Measurements from ENCODE around the gene RNASE9. TPM values are rescaled to one million over a fixed set of nuclear protein-coding genes. Genes with fewer than 3 reads are reported as not detected.
A peak's percentile ranks its signal among the peaks of the same experiment; 100 is the strongest.

RNASE9 gene
- total RNA-seq, 1 donor from 2014 or later = not detected

DNA sequence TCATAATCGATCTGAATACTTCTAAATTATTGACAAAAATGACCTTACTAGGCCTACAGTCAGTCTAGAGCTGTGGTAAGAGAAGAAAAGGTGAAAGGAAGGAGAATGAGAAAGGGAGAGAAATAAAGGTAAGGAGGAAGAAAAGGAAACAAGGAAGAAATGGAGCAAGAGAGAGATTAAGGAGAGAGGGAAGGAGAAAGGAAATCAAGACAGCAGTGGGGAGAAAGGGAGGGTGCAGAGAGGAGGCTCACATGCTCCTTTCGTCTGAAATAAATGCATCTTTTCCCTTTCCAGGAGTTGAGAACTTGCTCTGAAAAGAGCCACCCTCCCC lies 3.7 kb downstream of the RNASE9 start:
- Mint-ChIP-seq H3K4me3 (no peak overlapping the region), H3K27me3 (ENCODE audit: low read depth) (no peaks in the 10 kb centered on the region), H3K36me3 (no peaks in the 10 kb centered on the region), H3K9me3 (no peaks in the 10 kb centered on the region), H3K4me1 (peaks cover 24% of the 10 kb centered on the region), H3K27ac (peak overlapping the region; percentile 10)
- no peak for DNase-seq (ENCODE audit: low spot score in 2 of 2, unreplicated experiment in 2 of 2)
- TF ChIP-seq CTCF (IDR thresholded peaks at IDR 0.05; ENCODE audit: unreplicated experiment) = no peak

- peaks cover 24% of the 10 kb centered on the region for H3K4me1 Mint-ChIP-seq
- no peak overlapping the region for H3K4me3 Mint-ChIP-seq
- no peaks in the 10 kb centered on the region for H3K9me3 Mint-ChIP-seq
- no peak for DNase-seq (ENCODE audit: low spot score in 2 of 2, unreplicated experiment in 2 of 2)
- peak overlapping the region; percentile 10 for H3K27ac Mint-ChIP-seq
- no peaks in the 10 kb centered on the region for H3K27me3 Mint-ChIP-seq (ENCODE audit: low read depth)
- TF ChIP-seq CTCF (IDR thresholded peaks at IDR 0.05; ENCODE audit: unreplicated experiment) = no peak
- H3K36me3 Mint-ChIP-seq = no peaks in the 10 kb centered on the region
These were observed 4.2 kb downstream of the RNASE9 start for GRCh38 chr14:20556500-20557211.

DNA sequence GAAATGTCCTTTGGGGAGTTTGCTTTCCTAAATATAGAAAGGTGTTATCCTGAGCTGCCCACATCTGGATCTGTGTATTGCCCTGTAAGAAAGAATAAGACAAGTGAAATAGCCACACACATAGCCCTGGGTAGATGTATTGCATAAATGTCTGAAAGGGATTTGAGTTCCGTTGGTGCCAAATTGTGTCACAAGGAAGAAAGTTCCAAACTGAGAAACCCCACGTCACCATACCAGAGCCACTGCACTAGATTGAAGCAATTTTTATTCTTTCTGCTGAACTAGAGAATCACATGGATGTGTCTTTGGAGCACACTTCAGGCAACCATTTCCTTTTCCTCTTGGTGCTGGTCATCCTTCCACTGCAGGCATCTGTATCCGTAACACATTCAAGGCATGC lies 5.0 kb downstream of the RNASE9 start:
- Mint-ChIP-seq H3K4me3 (no peak overlapping the region), H3K36me3 (no peaks in the 10 kb centered on the region), H3K9me3 (no peaks in the 10 kb centered on the region), H3K27me3 (ENCODE audit: low read depth) (no peaks in the 10 kb centered on the region), H3K4me1 (peaks cover 24% of the 10 kb centered on the region), H3K27ac (no peak overlapping the region)
- no peak for DNase-seq (ENCODE audit: low spot score in 2 of 2, unreplicated experiment in 2 of 2)
- no peak for TF ChIP-seq CTCF (IDR thresholded peaks at IDR 0.05; ENCODE audit: unreplicated experiment)

DNA sequence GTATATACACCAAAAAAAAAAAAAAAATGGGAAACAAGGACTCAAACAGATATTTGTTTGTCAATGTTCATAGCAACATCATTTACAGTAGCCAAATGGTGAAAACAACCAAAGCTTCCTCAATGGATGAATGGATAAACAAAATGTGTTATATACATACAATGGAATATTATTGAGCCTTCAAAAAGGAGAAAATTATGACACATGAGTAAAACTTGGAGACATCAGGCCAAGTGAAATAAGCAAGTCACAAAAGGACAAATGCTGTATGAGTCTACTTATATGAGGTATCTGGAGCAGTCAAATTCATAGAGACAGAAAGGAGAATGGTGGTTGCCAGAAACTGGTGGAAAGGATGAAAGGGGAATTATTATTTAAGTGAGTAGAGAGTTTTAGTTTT lies 7.8 kb downstream of the RNASE9 start:
- Mint-ChIP-seq H3K36me3 (no peaks in the 10 kb centered on the region), H3K4me1 (peaks cover 12% of the 10 kb centered on the region), H3K9me3 (no peaks in the 10 kb centered on the region), H3K4me3 (no peak overlapping the region), H3K27me3 (ENCODE audit: low read depth) (no peaks in the 10 kb centered on the region), H3K27ac (no peak overlapping the region)
- no peak for DNase-seq (ENCODE audit: low spot score in 2 of 2, unreplicated experiment in 2 of 2)
- no peak for TF ChIP-seq CTCF (IDR thresholded peaks at IDR 0.05; ENCODE audit: unreplicated experiment)

DNA sequence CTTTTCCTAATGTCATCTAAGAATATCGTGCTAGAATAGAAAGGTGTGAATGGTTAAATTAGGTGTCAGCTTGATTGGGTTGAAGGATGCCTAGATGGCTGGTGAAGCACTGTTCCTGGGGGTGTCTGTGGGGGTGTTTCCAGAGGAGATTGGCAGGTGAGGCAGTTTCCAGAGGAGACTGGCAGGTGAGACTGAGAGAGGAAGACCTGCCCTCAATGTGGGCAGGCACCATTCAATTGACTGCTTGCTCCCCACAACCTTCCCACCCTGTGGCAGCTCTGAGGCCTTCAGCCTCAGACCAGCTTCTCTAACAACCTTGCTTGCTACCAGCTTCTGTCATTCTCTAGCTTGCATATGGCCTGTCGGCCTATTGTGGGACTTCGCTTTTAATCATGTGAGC lies 9.2 kb downstream of the RNASE9 start:
- DNase-seq (ENCODE audit: low spot score in 2 of 2, unreplicated experiment in 2 of 2) = no peak
- Mint-ChIP-seq H3K36me3 (no peaks in the 10 kb centered on the region), H3K4me3 (no peak overlapping the region), H3K9me3 (no peaks in the 10 kb centered on the region), H3K27ac (no peak overlapping the region), H3K27me3 (ENCODE audit: low read depth) (no peaks in the 10 kb centered on the region), H3K4me1 (peaks cover 2% of the 10 kb centered on the region)
- TF ChIP-seq CTCF (IDR thresholded peaks at IDR 0.05; ENCODE audit: unreplicated experiment) = no peak

DNA sequence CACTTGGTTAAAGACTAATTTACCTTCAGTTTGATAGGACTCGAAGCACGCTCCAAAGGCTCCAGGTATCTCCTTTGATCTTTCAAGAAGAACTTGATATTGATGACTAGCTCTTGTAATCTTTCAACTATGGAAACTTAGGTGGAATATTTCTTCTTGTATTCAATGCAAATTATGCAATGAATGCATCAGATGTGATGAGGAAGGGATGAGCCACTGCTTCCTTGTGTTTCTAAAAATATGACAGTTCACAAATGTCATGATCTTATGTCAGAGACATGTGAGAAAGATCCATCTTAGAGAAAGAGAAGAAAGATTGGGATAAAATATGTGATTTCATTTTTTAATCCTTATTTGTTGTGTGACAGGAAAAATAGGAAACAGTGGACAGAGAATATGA lies 9.9 kb downstream of the RNASE9 start:
- H3K36me3 Mint-ChIP-seq = no peaks in the 10 kb centered on the region
- no peaks in the 10 kb centered on the region for H3K9me3 Mint-ChIP-seq
- H3K4me1 Mint-ChIP-seq = peaks cover 2% of the 10 kb centered on the region
- no peaks in the 10 kb centered on the region for H3K27me3 Mint-ChIP-seq (ENCODE audit: low read depth)
- H3K4me3 Mint-ChIP-seq = no peak overlapping the region
- no peak for TF ChIP-seq CTCF (IDR thresholded peaks at IDR 0.05; ENCODE audit: unreplicated experiment)
- DNase-seq (ENCODE audit: low spot score in 2 of 2, unreplicated experiment in 2 of 2) = no peak
- no peak overlapping the region for H3K27ac Mint-ChIP-seq
